GM19240 (cell line): ENCODE data around the gene BRAT1.

Experiments
- DNase-seq: peaks from one replicate; pipeline ENCODE4 v3.0.0; 2011; ENCODE audit warnings: low spot score; ENCODE audit not compliant: insufficient read length

Gene BRAT1

DNA sequence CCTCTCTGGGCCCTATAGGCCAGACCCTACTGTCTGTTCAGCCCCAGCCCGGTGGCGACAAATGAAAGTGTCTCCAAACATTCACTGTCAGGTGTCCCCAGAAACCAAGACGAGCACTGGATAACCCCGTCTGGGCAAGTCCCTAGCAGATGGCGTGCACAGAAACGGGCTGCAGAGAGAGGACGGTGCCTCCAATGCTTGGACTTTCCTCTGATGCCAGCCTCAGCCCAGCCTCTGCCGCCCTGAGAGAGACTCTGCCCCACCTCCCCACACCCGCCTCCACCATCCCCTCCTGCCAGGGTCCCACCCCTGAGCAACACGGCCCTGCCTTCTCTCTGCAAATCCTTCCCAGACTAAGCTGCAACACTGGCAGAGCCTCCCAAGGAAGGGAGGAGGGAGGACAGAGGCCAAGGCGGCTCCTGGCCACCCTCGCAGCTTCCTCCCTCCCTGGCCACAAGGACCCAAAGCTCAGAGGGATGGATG, 43.1 kb downstream of the BRAT1 start:
- DNase-seq = no peak

DNA sequence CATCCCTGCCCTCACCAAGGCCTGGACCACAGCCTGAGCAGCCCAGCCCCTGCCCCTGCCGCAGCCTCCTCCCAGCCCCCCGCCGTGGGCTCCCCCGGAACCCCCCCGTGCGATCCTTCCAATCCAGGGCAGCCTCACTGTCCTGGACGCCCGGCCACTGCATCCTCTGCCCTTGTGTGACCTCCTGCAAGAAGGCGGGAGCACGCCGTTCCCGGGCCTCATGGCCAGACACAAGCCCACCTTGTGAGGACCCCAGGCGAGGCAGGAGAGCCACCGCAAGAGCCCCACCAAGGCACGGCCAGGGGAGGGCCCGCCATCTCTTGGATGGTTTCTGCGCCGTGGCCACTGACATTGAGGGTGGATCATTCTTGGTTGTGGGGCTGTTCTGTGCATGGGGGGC, 43.6 kb downstream of the BRAT1 start:
- no peak for DNase-seq

DNA sequence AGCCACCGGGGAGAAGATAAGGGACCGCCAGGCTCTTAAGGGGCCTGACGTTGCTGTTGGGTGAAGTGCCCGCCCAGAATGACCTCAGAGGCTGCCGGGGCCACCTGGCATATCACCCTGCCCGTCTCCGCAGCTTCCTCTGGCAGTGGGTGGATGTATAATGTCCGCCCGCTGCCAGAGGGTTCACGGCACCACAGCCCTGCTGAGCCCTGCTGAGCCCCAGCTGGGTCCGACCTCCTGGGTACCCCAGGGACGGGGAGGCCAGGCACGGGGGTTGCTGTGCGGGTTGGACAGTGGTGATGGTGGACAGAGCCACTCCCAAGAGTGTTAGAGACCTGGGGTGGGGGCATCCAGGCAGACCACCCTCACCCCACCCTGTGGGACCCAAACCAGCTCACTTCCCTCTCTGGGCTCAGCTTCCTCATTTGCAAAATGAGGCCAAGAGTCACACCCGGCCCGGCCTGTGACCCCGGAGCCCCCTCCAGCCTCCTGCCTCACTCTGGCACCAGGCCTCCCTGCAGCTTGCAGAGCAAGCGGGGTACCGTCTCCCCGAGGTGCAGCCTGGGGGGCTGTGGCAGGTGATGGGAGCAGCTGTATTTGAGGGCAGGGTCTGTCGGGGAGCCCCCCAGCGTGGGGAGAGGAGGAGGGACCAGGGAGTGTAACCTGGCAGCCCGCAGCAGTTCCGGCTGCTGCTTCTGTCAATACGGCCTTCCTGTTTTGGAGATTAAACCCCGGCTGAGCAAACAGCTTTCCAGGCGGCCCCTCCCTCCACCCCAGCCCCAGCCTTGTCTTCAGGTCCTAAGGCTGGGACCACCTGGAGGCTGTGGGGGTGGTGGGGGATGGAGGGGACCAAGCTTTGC, 44.2 kb downstream of the BRAT1 start:
- DNase-seq = no peak

DNA sequence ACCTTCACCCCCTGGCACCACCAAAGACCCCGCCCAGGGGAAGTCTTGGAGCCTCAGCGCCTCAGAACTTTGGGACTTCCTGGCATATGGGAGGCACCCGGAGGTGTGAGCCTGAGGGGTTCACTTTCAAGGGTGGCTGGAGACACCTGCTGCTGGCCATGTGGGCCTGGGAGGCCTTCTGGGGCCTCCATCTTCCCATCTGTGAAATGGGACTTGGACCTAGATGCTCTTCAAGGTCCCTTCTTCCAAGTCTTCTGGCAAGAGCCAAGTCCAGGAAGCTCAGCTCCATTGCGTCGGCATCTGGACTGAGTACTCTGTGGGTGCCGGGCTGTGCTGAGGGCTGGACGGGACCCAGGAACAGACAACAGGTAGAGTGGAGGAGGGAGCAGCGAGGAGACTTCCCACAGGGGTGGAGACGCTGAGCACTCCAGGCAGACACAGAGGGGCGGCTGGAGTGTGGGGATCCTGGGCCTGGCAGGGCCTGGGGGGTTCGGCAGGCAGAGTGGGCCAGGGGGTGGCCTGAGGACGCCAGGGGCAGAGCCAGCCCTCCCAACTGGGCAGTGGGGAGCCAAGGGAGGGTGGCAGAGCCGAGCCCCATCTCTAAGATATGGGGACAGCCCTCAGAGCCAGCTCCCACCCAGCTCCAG, 45.1 kb downstream of the BRAT1 start:
- DNase-seq = no peak

DNA sequence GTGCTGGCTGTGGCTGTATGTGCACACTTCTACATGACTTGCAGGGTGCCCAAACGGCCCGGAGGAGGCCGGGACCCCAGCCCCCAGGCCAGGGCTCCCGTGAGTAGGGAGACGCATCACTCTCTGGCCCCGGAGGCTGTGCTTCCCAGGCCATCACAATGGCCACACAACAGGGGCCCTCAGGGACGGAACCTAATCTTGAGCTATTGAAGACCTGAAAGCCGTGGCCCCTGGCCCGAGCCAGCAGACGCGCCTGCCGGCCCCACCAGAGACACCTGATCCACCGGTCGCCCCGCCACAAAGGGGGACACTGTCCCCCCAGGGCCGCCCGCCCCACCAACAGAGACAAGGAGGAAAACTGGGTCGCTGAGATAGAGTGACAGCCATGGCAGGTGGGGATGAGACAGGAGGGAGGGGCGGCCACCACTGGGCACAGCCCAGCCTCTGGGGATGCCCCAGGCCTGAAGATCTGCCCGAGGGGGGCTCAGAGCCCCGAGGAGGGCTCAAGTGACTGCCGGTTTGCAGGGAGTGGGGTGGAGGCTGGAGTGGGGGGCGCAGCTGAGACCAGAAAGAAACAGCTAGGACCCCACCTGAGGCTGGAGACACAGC, 45.9 kb downstream of the BRAT1 start:
- no peak for DNase-seq

DNA sequence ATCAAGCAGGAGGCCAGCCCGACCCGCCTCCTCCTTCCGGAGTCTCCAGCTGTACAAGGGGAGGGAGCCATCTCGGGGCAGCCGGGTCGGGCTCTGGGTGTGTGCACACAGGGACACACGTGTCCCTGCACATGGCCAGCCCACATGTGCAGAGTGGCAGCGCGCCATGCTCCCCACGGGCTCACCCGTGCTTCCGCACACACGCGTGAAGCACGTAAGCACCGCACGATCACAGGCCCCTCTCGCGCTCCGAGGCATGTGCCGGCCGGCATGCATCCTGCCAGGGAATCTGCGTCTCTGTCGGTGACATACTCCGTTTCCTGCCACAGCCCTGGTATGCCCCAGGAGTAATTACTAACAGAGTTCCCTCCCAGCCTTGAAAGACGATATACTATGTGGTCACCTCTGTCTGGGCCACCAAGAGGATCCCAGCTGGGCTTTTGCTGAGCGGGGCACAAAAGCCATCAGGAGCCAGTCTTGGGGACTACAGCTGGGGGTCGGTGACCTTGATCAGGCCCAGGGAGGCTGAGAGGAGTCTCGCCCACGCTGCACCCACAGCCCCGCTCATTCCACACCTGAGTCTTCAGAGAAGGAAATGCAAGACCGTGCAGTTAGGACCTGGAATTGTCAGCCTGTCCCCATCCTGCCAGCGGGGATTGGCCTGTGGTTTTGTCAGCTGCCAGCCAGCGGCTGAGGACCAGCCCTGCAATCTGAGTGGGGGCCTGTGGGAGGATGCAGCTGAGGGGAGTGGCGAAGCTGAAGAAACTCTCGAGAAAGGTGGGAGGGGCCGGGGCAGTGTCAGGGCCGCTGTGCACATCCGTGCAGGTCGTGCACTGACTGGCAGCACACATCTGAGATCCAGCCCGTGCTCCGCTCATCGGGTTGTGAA, 46.8 kb downstream of the BRAT1 start:
- no peak for DNase-seq

DNA sequence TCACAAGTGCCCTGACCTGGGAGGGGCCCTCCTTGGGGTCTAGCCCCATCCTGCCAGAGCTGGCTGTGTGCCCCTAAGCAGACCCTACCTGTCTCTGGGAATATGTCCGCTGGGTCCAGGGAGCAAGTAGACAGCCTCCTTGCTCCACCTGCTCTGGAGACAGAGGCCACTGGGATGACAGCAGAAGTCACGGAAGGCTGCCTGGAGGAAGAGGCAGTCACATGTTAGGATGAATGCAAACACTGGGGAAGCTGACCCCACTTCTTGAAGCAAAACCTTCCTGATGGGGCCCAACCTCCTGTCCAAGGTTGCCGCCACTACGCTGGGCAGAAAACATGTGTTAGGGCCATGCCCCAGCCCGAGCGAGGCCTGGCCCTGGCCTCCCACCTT, 47.4 kb downstream of the BRAT1 start:
- no peak for DNase-seq

DNA sequence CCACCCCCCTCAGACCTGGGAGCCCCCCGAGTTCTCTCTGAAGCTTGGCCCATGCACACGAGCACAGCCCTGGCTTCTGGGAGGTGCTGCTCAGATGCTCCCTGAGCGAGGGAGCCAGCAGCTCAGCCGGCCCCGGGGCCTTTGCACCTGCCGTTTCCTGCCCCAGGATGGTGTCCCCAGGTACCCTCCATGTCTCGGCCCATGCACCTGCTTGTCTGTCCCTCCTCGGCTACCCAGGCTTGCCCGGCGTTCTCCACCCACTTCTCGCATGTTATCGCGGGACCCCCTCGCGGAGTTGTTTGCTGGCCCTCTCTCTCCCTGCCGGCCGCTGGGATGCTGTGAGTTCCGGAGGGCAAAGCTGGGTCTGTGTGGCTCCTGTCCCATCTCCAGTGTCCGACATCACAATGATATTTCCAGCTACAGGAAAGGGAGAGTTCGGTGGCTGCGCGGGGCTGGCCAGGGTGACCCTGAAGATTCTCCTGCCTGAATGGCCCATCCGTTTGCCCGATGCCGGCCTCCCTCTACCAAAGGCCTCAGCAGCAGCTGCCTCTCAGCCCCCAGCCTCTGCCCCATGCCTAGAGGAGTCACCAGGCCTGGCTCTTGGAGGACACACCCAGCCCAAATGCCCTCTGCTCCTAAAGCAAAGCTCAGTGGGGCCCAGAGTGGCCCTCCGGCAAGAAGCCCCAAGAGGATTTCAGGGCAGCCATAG, 48.0 kb downstream of the BRAT1 start:
- no peak for DNase-seq

DNA sequence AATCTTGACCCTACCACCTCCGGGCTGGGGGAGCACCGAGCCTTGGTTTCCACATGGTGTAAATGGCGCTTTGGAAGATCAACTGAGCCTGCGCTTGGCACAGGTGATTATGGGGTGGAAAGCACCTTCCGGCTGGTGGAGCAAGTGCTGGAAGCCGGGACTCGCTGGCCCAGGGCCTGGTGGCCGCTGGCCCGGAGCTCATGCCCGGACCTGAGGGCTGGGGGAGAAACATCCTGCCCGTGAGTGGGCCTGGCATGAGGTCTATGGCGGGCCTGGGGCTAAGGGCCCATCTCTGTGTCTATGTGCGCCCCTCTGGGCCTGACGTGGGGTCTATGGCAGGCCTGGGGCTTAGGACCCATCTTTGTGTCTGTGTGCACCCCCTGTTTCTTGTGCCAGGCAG, 49.9 kb downstream of the BRAT1 start:
- no peak for DNase-seq

DNA sequence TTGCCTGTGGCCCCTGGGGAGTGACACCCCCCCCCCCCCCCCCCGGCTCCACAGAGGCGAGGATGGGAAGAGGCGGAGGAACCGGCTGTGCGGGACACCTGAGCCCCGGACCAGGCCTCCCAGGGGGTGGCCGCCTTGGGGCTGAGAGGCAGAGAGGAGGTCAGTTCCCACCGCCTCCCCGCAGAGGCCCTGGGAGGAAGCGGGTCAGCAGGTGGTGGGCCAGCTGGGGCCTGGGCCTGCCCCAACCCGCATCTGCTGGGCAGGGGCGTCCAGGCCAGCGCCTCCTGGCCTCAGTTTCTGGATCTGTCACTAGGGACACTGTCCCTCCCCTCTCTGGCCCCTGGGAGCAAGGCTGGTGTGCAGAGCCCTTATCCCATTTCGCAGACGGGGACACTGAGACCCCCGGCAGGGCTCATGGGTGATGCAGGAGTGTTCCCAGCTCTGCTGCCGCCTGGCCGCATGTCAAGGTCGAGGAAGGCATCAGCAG, 50.4 kb downstream of the BRAT1 start:
- DNase-seq = no peak

DNA sequence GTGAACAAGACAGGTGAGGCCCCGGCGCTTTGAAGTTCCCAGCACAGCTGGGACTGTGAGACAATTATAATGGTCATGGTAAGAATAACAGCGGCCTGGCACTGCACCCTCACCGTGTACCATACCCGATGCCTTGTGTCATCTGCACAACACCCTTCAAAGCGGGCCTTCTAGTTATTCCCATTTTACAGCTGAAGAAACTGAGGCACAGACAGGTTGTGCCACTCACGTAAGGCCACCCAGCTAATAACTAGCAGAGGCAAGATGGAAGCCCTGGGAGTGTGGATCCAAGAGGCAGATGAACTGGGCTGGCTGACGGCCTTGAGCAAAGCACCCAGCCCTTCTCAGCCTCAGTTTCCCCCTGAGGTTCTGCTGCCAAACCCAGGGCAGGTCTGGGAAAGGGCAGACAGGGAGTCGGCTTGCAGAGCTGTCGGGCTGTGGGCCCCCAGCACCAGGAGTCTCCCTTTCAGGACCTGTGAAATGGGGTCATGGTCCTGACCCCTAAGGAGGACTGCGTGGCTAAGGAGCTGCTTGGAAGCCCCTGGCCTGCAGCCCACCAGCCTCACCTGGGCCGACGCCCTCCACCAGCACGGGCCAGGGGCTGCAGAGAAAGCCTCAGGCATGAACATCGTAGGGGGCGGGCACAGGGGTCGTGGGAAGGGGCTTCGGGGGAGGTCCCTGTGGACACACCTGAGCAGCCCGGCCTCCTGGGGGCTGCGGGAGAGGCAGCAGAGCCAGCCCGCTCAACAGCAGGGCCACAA, 51.0 kb downstream of the BRAT1 start:
- DNase-seq = no peak

DNA sequence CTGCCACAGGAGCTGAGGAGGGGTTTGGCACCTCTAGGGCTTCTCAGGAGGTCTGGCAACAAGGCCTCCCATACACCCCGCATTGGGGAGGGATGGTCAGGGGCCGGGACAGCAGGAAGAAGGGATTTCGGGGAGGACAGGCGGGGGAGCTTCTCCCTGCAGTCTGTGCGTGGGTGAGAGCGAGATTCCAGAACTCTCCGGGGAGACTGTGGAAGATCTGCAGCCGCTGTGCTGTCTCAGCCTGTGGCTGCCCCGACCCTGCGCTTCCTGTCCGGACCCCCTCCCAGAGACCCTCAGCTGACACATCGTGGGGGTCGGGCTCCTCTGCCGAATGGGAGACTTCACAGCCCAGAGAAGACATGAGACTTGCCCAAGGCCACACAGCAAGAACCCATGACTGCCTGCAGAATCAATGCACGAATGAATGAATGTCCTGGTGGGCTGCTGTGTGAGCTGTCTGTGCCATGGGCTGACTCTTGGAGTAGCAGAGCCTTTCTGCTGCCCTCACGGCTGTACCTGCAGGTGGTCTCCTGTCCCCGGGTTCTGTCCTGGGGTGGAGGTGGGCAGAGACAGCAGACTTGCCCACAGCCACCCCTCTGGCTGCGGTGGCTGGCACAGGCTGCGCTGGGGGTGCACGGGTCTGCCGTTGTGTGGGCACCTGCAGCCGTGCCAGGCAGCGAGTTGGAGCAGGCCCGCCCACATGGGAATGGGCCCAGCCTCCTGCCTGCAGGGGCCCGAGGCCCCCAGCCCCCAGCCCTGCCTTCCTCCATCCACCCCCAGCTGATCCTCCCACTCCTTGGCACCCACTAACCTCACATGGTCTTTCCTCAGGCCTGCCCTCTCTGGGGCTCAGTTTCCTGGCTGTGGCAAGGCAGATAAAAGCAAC, 52.0 kb downstream of the BRAT1 start:
- DNase-seq = no peak

DNA sequence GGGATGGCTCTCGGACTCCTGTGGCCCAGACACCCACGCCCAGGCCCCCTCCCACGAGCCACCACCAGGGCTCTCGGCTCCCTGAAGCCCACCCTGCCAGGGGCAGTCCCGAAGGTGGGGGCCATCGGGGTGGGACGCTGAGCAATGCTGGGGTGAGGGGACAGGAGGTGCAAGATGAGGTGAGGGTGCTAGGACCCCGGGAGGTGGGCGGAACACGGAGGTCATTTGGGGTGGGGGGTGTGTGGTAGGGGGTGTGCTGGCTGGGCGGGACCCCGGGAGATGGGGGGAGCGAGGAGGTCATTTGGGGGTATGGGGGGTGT, 52.7 kb downstream of the BRAT1 start:
- DNase-seq = no peak

DNA sequence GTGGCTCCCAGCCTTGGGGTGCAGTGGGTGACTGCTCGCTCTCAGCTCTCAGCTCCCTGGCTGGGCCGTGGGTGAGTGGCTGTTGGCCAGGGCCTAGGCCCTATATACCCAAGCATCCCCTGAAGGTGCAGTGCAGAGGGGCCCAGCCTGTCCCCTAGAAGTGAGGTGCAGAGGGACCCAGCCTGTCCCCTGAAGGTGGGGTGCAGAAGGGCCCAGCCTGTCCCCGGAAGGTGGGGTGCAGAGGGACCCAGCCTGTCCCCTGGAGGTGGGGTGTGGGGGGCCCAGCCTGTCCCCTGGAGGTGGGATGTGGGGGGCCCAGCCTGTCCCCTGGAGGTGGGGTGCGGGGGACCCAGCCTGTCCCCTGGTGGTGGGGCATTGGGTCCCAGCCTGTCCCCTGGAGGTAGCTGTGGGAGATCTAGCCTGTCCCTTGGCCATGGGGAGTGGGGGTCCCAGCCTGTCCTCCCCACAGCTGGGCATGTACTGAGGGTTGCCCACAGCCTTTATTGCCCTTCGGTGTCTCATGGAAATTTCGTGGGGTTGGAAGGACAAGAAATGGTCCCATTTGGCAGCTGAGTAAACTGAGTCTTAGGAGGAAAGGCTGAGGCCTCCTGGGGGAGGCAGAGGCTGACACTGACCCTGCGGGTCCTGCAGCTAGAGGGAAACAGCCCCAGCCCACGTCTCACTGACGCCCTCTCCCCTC, 53.2 kb downstream of the BRAT1 start:
- no peak for DNase-seq

DNA sequence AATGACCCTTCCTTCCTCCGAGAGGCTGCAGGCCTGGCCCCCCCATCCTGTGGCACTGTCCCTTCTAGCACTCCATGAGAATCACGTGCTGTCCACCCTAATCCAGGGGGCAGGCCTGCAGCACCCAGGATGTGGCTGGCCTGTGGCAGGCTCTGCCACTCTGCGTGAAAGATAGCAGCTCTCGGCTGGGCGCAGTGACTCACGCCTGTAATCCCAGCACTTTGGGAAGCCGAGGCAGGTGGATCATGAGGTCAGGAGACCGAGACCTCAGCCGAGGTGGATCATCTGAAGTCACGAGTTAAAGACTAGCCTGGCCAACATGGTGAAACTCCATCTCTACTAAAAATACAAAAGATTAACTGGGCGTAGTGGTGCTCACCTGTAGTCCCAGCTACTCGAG, 54.6 kb downstream of the BRAT1 start:
- no peak for DNase-seq

DNA sequence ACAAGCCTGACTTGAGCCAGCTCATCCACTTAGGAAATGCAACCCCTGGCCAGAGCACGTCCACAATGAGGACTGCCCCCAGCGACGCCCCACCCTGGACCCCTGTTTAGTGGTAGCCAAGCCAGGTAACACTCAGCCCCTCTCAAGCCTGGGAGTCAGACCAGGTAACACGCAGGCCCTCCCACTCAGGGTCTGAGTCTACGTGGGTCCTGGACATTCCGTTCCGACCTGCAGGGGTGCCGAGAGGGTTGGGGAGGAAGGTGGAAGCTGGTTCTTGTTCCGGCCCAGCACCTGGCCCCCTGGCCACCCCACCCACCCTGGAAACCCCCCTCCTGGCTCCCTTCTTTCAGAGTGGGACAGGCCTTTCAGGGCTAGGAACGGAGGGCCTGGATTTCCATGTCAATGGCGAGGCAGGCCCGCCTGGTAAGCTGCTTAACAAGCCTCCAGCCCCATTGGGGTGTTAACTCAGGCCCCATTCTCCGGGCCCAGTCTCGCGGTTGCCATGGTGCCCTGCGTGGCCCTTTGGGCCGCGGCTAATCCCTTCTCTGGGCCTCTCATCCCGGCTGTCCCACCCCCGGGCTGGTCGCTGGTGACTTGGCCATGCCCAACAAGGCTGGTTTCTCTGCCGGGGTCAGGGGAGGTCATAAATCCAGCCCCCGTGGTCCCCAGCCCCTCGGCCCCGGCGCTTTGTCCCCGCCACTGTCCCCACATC, 55.4 kb downstream of the BRAT1 start:
- no peak for DNase-seq

DNA sequence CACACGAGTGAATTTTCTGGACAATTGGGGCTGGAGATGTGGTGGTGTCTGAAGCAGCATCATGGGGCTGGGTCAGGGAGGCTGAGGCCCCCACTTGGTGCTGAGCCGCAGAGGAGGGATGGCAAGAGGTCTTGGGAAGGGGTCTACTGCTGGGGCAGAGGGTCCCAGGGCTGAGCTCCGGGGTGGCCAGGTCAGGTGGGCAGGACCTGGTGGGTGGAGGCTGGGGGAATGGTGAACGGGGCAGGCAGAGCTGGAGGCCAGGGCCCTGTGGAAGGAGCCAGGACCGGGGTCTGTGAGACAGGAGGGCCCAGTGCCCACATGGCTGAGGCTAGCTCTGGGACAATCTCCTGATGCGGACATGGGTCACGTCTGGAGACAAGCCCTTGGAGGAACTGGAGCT, 56.1 kb downstream of the BRAT1 start:
- no peak for DNase-seq

DNA sequence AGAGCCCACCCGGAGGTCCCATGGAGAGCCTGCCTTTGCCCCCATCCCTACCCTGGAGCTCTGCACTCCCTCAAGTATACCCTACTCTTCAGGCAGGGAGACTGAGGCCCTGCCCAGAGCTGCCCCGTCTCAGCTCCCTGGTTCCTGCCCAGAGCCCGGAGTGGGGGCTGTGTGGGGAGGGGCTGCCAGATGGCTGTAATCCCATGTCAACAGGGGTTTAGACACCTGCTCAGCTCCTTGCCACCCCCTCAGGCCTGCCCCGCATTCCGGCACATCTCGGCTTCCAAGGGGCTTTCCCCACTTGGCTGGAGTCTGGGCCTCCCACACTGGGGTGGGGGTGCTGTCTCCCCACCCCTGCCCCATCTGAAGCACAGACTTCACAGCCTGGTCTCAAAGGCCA, 56.6 kb downstream of the BRAT1 start:
- DNase-seq = no peak
